ENCODE measurements around the gene ZFP14. TPM values are rescaled to one million over a fixed set of nuclear protein-coding genes. Genes with fewer than 3 reads are reported as not detected.
"Not testable (repeated sequence)": the region's sequence is repeated elsewhere in the genome, so short reads cannot be mapped to it uniquely, and the experiment has no call there.

ZFP14 gene
- total and polyA plus RNA-seq, 5 donors from 2014 or later: 3.0 to 4.8 (median 4.0) TPM

DNA sequence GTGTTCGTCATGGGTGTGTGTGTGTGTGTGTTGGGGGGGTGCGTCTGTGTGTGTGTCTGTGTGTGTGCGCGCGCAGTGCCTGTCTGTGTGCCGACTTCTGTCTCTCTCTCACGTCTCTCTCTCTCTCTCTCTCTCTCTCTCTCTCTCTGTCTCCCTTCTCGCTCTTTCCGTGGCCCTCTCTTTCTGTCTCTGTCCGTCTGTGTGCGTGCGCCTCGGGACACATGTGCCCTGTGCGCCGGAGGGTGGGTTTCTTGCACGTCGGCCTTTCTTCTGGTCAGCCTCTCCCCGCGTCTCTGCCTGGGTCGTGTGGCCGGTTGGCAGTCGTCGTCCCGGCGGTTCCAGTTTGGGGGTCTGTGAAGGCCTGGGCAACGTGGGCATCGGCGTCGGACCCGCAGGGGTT is 86.7 kb downstream of the ZFP14 start:
- H3K27me3 ChIP-seq (ENCODE audit: control insufficient read depth, insufficient read depth, low read length); H3K4me3 ChIP-seq (ENCODE audit: low read depth, low read length); ATAC-seq (ENCODE audit: low read depth in 2 of 2); H3K9me3 Mint-ChIP-seq; H3K4me3 Mint-ChIP-seq; H3K4me1 Mint-ChIP-seq; H3K27ac Mint-ChIP-seq; H3K9me3 ChIP-seq (ENCODE audit: control insufficient read depth in 2 of 2, low read length in 2 of 2); H3K36me3 Mint-ChIP-seq; H3K27ac ChIP-seq (ENCODE audit: insufficient read depth, low read length, poor library complexity, severe bottlenecking); H3K27me3 Mint-ChIP-seq; DNase-seq; H3K4me1 ChIP-seq (ENCODE audit: control insufficient read depth, insufficient read depth, low read length, poor library complexity, severe bottlenecking); H3K36me3 ChIP-seq (ENCODE audit: control insufficient read depth, insufficient read depth, low read length): not testable (repeated sequence)

Other genes with a start within 250 kb of the ZFP14 start
- 262 TPM for gene CAPNS1, start 239.1 kb downstream of the ZFP14 start, total RNA-seq
- gene CAPNS1, start 239.1 kb downstream of the ZFP14 start, polyA plus RNA-seq: 100 to 1,000 TPM; 105 to 185 (median 140) TPM
- not detected for gene COX7A1, start 226.8 kb downstream of the ZFP14 start, total RNA-seq
- not detected for gene COX7A1, start 226.8 kb downstream of the ZFP14 start, polyA plus RNA-seq
- gene ZNF565, start 164.5 kb downstream of the ZFP14 start, total RNA-seq: 5.7 TPM
- gene ZNF565, start 164.5 kb downstream of the ZFP14 start, polyA plus RNA-seq: 1 to 10 TPM; 1.0 to 3.5 (median 2.4) TPM
- gene ZNF146, start 164.1 kb downstream of the ZFP14 start, total RNA-seq: 26.4 TPM
- 10 to 100 TPM; 54.5 to 67.2 (median 60.6) TPM for gene ZNF146, start 164.1 kb downstream of the ZFP14 start, polyA plus RNA-seq
- gene ZFP82, start 39.4 kb upstream of the ZFP14 start, total RNA-seq: 2.9 TPM
- gene ZFP82, start 39.4 kb upstream of the ZFP14 start, polyA plus RNA-seq: 10 to 100 TPM in 2 of 4 donors, 1 to 10 TPM in 2; 5.4 to 14.4 (median 9.0) TPM
- 7.9 TPM for gene ZNF566, start 110.4 kb upstream of the ZFP14 start, total RNA-seq
- gene ZNF566, start 110.4 kb upstream of the ZFP14 start, polyA plus RNA-seq: 10 to 100 TPM; 13.9 to 20.7 (median 19.1) TPM
- 3.2 TPM for gene ZNF260, start 149.1 kb upstream of the ZFP14 start, total RNA-seq
- 10 to 100 TPM in 2 of 4 donors, 1 to 10 TPM in 2; 5.5 to 11.1 (median 8.3) TPM for gene ZNF260, start 149.1 kb upstream of the ZFP14 start, polyA plus RNA-seq
- gene ZNF529, start 194.1 kb upstream of the ZFP14 start, total RNA-seq: 31.4 TPM
- 1 to 10 TPM; 4.0 to 8.3 (median 5.9) TPM for gene ZNF529, start 194.1 kb upstream of the ZFP14 start, polyA plus RNA-seq
- gene ZNF382, start 226.1 kb upstream of the ZFP14 start, total RNA-seq: 7.4 TPM
- 1 to 10 TPM; 6.7 to 9.0 (median 9.0) TPM for gene ZNF382, start 226.1 kb upstream of the ZFP14 start, polyA plus RNA-seq

Measured in CD4-positive, CD25-positive, alpha-beta regulatory T cell (primary cell).